Naive B cell (primary cell): ENCODE data around the gene DSCAM. TPM values are rescaled to one million over a fixed set of nuclear protein-coding genes. Genes with fewer than 3 reads are reported as not detected.
"Not testable (repeated sequence)": the region's sequence is repeated elsewhere in the genome, so short reads cannot be mapped to it uniquely, and the experiment has no call there.

Experiments
- ATAC-seq, 2 donors: fragments of 150-1000 bp; cut with Tn5 transposase; 2 replicates each; pipeline ENCODE4 v1.10.0; 2021; ENCODE audit warnings: low read depth in 2 of 2, mild to moderate bottlenecking in 2 of 2, moderate library complexity in 2 of 2
- DNase-seq: peaks from one replicate; pipeline ENCODE4 v3.0.0; 2022
- H3K27ac Mint-ChIP-seq, 6 donors: one replicate each; pipeline ENCODE4 v1.8.0; 2020 to 2022; ENCODE audit warnings: mild to moderate bottlenecking in 6 of 6, mixed read lengths in 6 of 6, moderate library complexity in 5 of 6, inconsistent platforms in 2 of 6
- H3K27me3 Mint-ChIP-seq, 3 donors: one replicate each; pipeline ENCODE4 v1.8.0; 2021 to 2022; ENCODE audit warnings: mixed read lengths in 3 of 3, mild to moderate bottlenecking in 1 of 3
- H3K36me3 Mint-ChIP-seq, 2 donors: one replicate each; pipeline ENCODE4 v1.8.0; 2020 to 2022; ENCODE audit warnings: mixed read lengths in 2 of 2, inconsistent platforms in 1 of 2, mild to moderate bottlenecking in 1 of 2
- H3K4me1 Mint-ChIP-seq, 3 donors: one replicate each; pipeline ENCODE4 v1.8.0; 2020 to 2022; ENCODE audit warnings: mixed read lengths in 3 of 3, inconsistent platforms in 1 of 3, mild to moderate bottlenecking in 1 of 3, moderate library complexity in 1 of 3
- H3K4me3 Mint-ChIP-seq, 8 donors: one replicate each; pipeline ENCODE4 v1.8.0; 2020 to 2022; ENCODE audit warnings: mild to moderate bottlenecking in 8 of 8, mixed read lengths in 8 of 8, moderate library complexity in 8 of 8, inconsistent platforms in 2 of 8
- H3K9me3 Mint-ChIP-seq, 7 donors: one replicate each; pipeline ENCODE4 v1.8.0; 2020 to 2022; ENCODE audit warnings: mixed read lengths in 7 of 7, mild to moderate bottlenecking in 5 of 7, inconsistent platforms in 2 of 7, moderate library complexity in 1 of 7
- polyA plus RNA-seq, 6 donors: library from polyadenylated mRNA; unstranded; fragments of 300-500 nt; fragmentation: Illumina TruSeq; gene quantifications; one replicate each; pipeline ENCODE4 v1.2.3, GENCODE V29; 2021; ENCODE audit warnings: low read depth in 6 of 6

The DSCAM gene
- polyA plus RNA-seq, 6 donors from 2014 or later: not detected

DNA sequence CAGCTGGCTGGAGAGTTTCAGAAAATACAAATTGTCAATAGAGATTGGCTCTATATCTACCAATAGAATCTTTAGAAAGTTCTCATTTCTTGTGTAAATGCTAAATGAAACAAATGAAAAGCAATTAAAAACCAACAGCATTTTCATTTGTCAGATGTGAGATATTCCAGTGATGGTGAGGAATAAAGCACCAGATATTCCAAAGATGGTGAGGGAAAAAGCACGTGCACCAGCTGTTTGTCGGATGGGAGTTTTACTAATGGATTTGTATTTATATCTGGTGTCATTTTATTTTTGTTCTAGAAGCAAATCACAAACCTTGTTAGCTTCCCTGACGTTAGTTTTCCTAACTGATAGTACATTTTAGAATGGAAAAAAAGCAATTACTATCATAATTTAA, 790.9 kb downstream of the DSCAM start:
- Mint-ChIP-seq H3K27me3 (peaks cover 0 to 7% (median 0%) of the 10 kb centered on the region in 3 donors), H3K27ac (no peak overlapping the region), H3K4me1 (no peaks in the 10 kb centered on the region), H3K4me3 (no peak overlapping the region), H3K9me3 (peaks cover 0 to 12% (median 5%) of the 10 kb centered on the region in 7 donors), H3K36me3 (no peaks in the 10 kb centered on the region)
- DNase-seq (no peak), ATAC-seq (no peak)

DNA sequence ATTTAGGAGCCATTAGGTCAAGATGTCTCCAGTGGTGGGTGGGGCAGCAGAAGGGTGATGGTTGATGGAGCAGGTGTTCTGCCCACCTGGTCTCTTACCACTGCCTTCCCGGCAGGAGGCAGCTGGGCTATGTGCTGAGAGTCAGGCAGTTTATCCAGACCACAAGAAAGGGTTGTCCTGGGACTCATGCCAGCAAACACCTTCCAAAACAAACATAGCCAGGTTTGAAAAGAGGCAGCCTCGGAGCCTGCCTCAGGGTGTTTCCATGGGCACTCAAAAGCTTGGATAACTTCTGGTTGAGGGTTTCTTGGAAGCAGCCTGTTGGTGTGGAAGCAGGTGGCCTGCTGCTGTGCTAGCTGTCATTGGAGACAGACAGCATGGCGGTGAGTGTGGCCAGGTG, 792.6 kb downstream of the DSCAM start:
- no peak overlapping the region for H3K4me3 Mint-ChIP-seq
- peaks cover 0 to 7% (median 0%) of the 10 kb centered on the region in 3 donors for H3K27me3 Mint-ChIP-seq
- peaks cover 0 to 5% (median 0%) of the 10 kb centered on the region in 3 donors for H3K4me1 Mint-ChIP-seq
- no peaks in the 10 kb centered on the region for H3K36me3 Mint-ChIP-seq
- peaks cover 0 to 12% (median 5%) of the 10 kb centered on the region in 7 donors for H3K9me3 Mint-ChIP-seq
- no peak overlapping the region for H3K27ac Mint-ChIP-seq
- DNase-seq (no peak), ATAC-seq (no peak)

DNA sequence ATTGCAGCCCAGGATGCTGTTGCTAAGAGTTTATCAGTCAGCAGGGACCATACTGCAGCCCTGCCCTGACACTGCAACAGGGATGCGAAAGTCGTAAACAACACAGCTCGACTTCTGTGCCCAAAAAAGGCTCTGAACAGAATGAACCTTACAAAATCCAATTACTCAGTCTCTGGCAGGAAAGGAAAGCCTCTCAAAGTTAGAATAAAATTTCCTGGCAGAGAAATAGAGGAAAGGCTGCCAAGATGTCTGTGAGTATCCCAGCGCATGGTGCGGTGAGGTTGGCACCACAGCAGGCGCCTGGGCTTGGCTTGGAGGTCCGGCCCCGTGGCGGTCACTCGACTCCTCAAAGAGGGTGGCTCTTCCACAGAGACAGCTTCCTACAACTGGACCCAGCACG, 794.0 kb downstream of the DSCAM start:
- DNase-seq: no peak
- Mint-ChIP-seq H3K9me3 (peaks cover 0 to 7% (median 4%) of the 10 kb centered on the region in 7 donors), H3K27ac (no peak overlapping the region), H3K36me3 (no peaks in the 10 kb centered on the region), H3K27me3 (peaks cover 0 to 3% (median 0%) of the 10 kb centered on the region in 3 donors), H3K4me1 (peaks cover 0 to 7% (median 0%) of the 10 kb centered on the region in 3 donors), H3K4me3 (no peak overlapping the region)
- no peak for ATAC-seq

DNA sequence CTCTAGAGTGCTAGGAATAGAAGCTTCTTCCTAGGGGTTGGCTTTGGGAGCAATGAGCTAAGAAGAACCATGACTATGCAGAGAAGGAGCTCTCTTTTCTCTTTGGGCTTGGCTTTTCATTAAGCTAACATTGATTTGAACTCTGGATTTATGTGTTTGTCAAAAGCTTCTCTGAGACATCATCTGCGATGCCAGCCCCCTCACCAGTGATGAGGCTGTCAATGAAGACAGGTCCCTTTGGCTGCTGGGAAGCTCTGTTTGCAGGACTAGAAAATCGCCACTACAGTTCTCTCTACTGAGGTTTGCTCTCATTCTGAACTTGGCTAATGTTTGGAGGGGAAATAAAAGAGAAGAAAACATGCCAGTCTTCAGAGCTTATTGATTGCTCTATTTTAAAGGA, 794.7 kb downstream of the DSCAM start:
- Mint-ChIP-seq H3K36me3 (no peaks in the 10 kb centered on the region), H3K4me1 (peaks cover 0 to 7% (median 0%) of the 10 kb centered on the region in 3 donors), H3K27ac (no peak overlapping the region), H3K27me3 (no peaks in the 10 kb centered on the region), H3K4me3 (no peak overlapping the region), H3K9me3 (peaks cover 0 to 6% (median 4%) of the 10 kb centered on the region in 7 donors)
- DNase-seq (no peak), ATAC-seq (no peak)

DNA sequence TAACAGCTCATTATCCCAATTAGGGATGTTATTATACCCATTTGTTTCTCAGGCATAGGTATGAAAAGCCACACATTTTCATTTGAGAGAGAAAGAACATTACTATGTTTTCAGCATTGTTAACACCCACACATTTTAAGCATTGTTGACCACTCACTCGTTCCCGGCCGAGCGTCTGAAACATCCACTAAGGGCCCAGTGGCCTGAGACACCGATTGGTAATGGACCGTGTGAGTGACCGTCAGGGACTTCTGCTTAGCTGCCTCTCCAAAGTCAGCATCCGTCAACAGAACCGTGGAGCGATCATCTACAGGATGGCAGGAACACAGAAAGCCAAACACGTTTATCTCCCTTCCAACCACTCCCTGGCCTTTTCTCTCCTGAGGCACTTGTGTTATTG, 795.2 kb downstream of the DSCAM start:
- H3K4me3 Mint-ChIP-seq: no peak overlapping the region
- ATAC-seq: no peak
- no peaks in the 10 kb centered on the region for H3K27me3 Mint-ChIP-seq

DNA sequence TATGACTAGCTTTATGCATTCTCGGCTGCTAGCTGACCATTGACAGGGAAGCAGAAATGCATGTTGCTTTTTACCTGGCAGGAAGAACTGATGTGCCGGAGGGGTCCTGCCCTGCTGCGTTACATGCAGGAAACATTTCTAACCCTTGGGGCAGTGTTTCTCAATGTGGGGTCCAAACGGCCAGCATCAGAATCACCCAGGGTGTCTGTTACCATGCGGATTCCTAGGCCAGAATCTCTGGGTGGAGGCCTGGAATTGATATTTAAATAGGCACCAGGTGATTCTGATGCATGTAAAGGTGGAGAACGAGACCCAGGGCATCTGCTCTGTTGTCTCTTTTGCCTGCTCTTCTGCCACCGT, 797.0 kb downstream of the DSCAM start:
- no peak overlapping the region for H3K4me3 Mint-ChIP-seq
- H3K27me3 Mint-ChIP-seq: no peaks in the 10 kb centered on the region
- H3K27ac Mint-ChIP-seq: no peak overlapping the region
- peaks cover 0 to 5% (median 0%) of the 10 kb centered on the region in 7 donors for H3K9me3 Mint-ChIP-seq
- H3K4me1 Mint-ChIP-seq: peaks cover 0 to 7% (median 0%) of the 10 kb centered on the region in 3 donors
- H3K36me3 Mint-ChIP-seq: no peaks in the 10 kb centered on the region
- DNase-seq (no peak), ATAC-seq (no peak)

More for the DNA sequence above, 795.2 kb downstream of the DSCAM start:
- DNase-seq: no peak
- Mint-ChIP-seq H3K9me3 (peaks cover 0 to 6% (median 4%) of the 10 kb centered on the region in 7 donors), H3K4me1 (peaks cover 0 to 7% (median 0%) of the 10 kb centered on the region in 3 donors), H3K27ac (no peak overlapping the region), H3K36me3 (no peaks in the 10 kb centered on the region)

DNA sequence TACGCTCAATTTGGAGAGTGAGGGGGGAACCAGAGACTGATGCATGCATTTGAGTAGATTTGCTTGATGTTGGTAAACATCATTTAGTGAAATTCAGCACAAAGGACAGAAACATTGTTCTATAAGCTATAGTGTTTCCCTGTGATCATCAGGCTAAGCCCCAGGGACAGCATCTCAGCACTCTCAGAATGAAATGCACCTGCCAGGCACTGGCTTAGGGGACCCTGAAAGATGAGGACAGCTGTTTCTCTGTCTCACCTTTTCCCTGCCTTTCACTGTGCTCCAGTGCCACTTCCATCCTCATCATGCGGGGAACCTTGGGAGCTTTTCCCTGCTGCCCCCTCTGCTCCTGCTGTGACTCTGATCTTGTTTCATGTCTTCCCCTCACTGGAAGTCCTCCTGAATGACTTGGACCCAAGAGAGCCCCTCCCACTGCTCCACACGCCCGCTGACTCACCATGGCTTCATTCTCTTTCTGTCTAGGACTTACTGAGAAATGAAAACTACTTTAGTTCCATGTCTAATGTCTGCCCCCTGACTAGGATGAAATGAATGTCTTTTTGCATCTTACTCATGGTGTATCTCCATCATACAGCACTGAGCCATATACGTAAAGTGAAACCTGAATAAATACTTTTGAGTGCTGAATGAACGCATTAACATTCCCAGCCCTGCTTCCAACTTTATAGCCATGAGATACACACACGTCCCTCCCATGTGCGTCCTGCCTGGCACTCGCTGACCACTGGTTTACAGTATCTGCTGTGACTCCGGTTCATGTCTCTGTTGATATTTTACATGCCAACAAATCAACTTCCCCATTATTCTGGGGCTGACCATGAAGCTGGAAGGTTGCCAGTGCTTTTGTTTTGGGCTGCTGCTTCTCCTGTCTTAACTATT, 797.7 kb downstream of the DSCAM start:
- Mint-ChIP-seq H3K27ac (no peak overlapping the region), H3K4me3 (peak overlapping the region in 1 of 8 donors; percentile 58), H3K4me1 (peaks cover 0 to 7% (median 0%) of the 10 kb centered on the region in 3 donors), H3K27me3 (no peaks in the 10 kb centered on the region), H3K36me3 (no peaks in the 10 kb centered on the region), H3K9me3 (peaks cover 0 to 3% (median 0%) of the 10 kb centered on the region in 7 donors)
- no peak for DNase-seq
- no peak for ATAC-seq

DNA sequence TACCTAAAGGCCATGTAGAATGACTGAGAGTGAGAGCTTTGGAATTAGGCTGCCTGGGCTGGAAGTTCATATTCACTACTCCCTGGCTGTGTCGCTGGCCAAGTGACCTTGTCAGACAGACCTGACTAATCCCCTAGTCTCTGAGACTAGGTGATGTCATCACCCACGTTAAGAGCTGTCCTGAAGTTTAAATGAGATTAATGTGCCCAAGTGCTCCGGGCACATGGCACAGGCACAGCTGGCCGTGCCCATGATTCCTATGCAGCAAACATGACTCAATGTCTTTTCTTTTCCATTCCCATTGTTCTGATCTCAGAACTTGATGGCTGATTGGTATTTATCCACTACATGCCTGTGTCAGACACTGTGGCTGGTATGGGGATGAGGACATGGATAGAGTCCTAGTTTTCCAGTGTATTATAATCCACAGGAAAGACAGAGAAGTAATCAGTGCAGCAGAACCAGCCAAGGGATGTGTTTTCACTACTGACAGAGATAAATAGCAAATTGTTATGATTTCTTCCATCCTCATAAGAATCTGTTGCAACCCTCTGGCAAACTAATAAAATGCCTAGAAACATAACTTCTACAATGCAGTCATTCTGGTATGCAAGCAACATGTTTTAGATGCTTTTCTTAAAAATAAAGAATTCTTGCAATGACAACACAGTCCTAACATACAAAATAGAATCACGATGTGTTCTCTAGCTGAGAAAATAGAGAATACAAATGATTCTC, 798.8 kb downstream of the DSCAM start:
- no peaks in the 10 kb centered on the region for H3K27me3 Mint-ChIP-seq
- H3K27ac Mint-ChIP-seq: no peak overlapping the region
- H3K4me3 Mint-ChIP-seq: no peak overlapping the region
- ATAC-seq: no peak
- peaks cover 0 to 2% (median 0%) of the 10 kb centered on the region in 7 donors for H3K9me3 Mint-ChIP-seq
- peaks cover 0 to 7% (median 0%) of the 10 kb centered on the region in 3 donors for H3K4me1 Mint-ChIP-seq
- H3K36me3 Mint-ChIP-seq: no peaks in the 10 kb centered on the region
- DNase-seq: no peak

DNA sequence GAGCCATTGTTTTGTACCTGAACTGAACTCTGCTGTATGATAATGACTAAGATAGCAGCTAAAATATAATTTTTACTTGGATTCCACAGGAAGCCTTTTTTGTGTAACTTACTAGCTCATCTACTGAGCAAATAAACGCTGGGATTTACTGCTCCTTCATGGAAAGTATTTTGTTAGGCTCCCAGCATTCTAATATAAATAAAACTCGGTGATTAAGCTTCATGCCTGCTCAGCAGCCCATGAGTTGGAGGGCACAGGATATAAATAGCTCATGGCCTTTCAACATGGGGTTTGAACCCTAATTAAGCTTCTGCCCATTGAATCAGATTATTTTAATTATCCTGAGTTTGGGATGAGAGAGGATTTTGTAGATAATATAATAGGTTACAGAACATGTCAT, 799.7 kb downstream of the DSCAM start:
- H3K27ac Mint-ChIP-seq: no peak overlapping the region
- H3K4me1 Mint-ChIP-seq: peaks cover 0 to 7% (median 0%) of the 10 kb centered on the region in 3 donors

DNA sequence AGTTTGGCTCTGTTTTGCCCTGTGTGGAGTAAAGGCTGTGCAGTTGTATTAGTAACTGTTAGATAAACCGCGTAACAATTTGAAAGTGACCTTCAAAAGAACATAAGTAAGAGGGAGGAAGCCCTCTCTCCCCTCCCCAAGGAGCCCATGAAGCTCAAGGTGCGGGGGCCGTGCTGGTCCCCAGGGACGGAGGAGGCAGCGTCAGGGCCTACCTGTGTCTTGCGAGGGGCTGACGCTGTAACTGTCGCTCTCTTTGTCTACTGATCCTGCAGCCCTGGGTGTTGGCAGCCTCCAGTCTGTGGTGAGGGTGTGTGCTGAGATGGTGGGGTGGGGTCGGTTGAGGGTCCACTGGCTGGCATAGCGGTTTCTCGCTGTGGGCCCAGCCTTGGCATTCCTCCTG, 803.1 kb downstream of the DSCAM start:
- Mint-ChIP-seq H3K4me1 (no peaks in the 10 kb centered on the region), H3K27ac (no peak overlapping the region), H3K4me3 (no peak overlapping the region), H3K9me3 (peaks cover 0 to 5% (median 3%) of the 10 kb centered on the region in 7 donors), H3K36me3 (no peaks in the 10 kb centered on the region), H3K27me3 (no peaks in the 10 kb centered on the region)
- ATAC-seq (no peak), DNase-seq (no peak)

More for the DNA sequence above, 799.7 kb downstream of the DSCAM start:
- H3K4me3 Mint-ChIP-seq: no peak overlapping the region
- peaks cover 0 to 5% (median 0%) of the 10 kb centered on the region in 7 donors for H3K9me3 Mint-ChIP-seq
- no peaks in the 10 kb centered on the region for H3K27me3 Mint-ChIP-seq
- no peaks in the 10 kb centered on the region for H3K36me3 Mint-ChIP-seq
- DNase-seq (no peak), ATAC-seq (no peak)

DNA sequence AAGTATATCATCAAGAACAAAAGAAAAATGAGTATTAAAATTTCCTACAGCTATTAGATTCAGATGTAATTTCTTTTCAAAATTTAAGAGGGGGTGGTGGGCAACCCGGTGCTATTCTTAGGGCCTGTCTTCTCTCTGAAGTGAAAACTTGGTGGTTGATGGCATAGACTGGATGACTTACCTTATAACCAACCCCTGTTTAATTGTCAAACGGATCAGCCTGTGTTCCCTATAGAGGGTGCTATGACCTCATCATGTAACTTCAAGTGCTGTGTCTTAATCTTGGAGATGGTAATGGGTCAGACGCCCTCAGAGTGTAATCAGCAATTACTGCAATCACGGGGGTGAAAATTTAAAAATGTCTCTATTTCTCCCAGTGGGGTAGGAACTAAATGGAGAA, 803.5 kb downstream of the DSCAM start:
- H3K27ac Mint-ChIP-seq: no peak overlapping the region
- H3K9me3 Mint-ChIP-seq: peaks cover 0 to 5% (median 3%) of the 10 kb centered on the region in 7 donors
- no peak overlapping the region for H3K4me3 Mint-ChIP-seq
- no peak for ATAC-seq
- H3K27me3 Mint-ChIP-seq: no peaks in the 10 kb centered on the region
- DNase-seq: no peak
- H3K36me3 Mint-ChIP-seq: no peaks in the 10 kb centered on the region
- no peaks in the 10 kb centered on the region for H3K4me1 Mint-ChIP-seq

DNA sequence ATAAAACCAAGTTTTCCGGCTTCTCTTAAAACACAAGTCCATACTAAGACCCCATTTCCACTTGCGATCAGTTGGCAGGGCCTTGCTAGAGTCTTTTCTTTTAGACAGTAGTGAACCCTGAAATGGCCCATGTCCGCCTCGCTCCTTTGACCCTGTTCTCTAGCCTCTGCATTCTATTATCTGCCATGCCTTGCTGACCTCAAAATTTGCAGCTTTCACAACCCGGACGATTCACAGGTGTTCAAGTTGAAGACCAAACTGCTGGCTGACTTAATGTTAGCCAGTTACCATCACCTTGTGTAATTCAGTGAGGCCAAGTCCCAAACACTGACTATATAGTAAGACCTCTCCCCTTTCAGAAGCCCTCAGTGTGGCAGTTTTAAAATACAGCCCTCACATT, 805.5 kb downstream of the DSCAM start:
- H3K4me1 Mint-ChIP-seq: no peaks in the 10 kb centered on the region
- H3K27me3 Mint-ChIP-seq: no peaks in the 10 kb centered on the region
- no peaks in the 10 kb centered on the region for H3K36me3 Mint-ChIP-seq
- DNase-seq (no peak), ATAC-seq (no peak)
- H3K27ac Mint-ChIP-seq: no peak overlapping the region
- no peak overlapping the region for H3K4me3 Mint-ChIP-seq
- H3K9me3 Mint-ChIP-seq: peaks cover 0 to 5% (median 3%) of the 10 kb centered on the region in 7 donors

DNA sequence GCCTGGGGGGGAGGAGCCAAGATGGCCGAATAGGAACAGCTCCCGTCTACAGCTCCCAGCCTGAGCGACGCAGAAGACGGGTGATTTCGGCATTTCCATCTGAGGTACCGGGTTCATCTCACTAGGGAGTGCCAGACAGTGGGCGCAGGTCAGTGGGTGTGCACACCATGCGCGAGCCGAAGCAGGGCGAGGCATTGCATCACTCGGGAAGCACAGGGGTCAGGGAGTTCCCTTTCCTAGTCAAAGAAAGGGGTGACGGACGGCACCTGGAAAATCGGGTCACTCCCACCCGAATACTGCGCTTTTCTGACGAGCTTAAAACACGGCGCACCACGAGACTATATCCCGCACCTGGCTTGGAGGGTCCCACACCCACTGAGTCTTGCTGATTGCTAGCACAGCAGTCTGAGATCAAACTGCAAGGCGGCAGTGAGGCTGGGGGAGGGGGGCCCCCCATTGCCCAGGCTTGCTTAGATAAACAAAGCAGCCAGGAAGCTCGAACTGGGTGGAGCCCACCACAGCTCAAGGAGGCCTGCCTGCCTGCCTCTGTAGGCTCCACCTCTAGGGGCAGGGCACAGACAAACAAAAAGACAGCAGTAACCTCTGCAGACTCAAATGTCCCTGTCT, 813.7 kb downstream of the DSCAM start:
- not testable (repeated sequence) for H3K4me3 Mint-ChIP-seq, ATAC-seq, DNase-seq, H3K4me1 Mint-ChIP-seq, H3K27ac Mint-ChIP-seq, H3K36me3 Mint-ChIP-seq
- peaks cover 0 to 13% (median 0%) of the 10 kb centered on the region in 7 donors for H3K9me3 Mint-ChIP-seq
- peaks cover 6 to 12% (median 9%) of the 10 kb centered on the region in 3 donors for H3K27me3 Mint-ChIP-seq
